Stimulated activated naive CD8-positive, alpha-beta T cell treated with anti-CD3 and anti-CD28 coated beads, Interleukin-15, Interleukin-2, amounts not matched to agents 100 U/mL and 50 U/mL, for 24 hours (primary cell): ENCODE data around the gene CHRNG.

ENCODE experiments used
- ATAC-seq: fragments of 150-1000 bp; cut with Tn5 transposase; one replicate; pipeline ENCODE4 v1.10.0; 2021
- DNase-seq: peaks from one replicate; pipeline ENCODE4 v3.0.0; 2021

CHRNG gene

GRCh38 chr2:232539298-232540231 is at the start of gene CHRNG:
CHRNG (plus strand) TSS chr2:232539692; CDS start chr2:232539748, 56 bp downstream.
- ATAC-seq (no peak), DNase-seq (no peak)

- DNase-seq (no peak), ATAC-seq (no peak)
These were observed 49.0 kb upstream of the CHRNG start for GRCh38 chr2:232490221-232491138.

GRCh38 chr2:232491139-232491780 is 48.2 kb upstream of the CHRNG start:
- ATAC-seq (no peak), DNase-seq (no peak)

GRCh38 chr2:232492236-232492848 is 47.1 kb upstream of the CHRNG start:
- ATAC-seq (no peak), DNase-seq (no peak)

- DNase-seq: no peak
- ATAC-seq: no peak
These were observed 46.4 kb upstream of the CHRNG start for GRCh38 chr2:232492963-232493700.

GRCh38 chr2:232493701-232494474 is 45.6 kb upstream of the CHRNG start:
- DNase-seq: no peak
- no peak for ATAC-seq

GRCh38 chr2:232494542-232494941 is 45.0 kb upstream of the CHRNG start:
- no peak for ATAC-seq

GRCh38 chr2:232495292-232495691 is 44.2 kb upstream of the CHRNG start:
- no peak for ATAC-seq

More at GRCh38 chr2:232494542-232494941, 45.0 kb upstream of the CHRNG start:
- no peak for DNase-seq

GRCh38 chr2:232496501-232497270 is 42.8 kb upstream of the CHRNG start:
- no peak for ATAC-seq
- no peak for DNase-seq

More at GRCh38 chr2:232495292-232495691, 44.2 kb upstream of the CHRNG start:
- no peak for DNase-seq

- ATAC-seq: no peak
These were observed 42.1 kb upstream of the CHRNG start for GRCh38 chr2:232497348-232497747.

GRCh38 chr2:232498452-232498851 is 41.0 kb upstream of the CHRNG start:
- no peak for DNase-seq
- no peak for ATAC-seq

More at GRCh38 chr2:232497348-232497747, 42.1 kb upstream of the CHRNG start:
- DNase-seq: no peak

GRCh38 chr2:232501331-232501771 is 38.1 kb upstream of the CHRNG start:
- ATAC-seq (no peak), DNase-seq (no peak)

GRCh38 chr2:232501794-232502390 is 37.6 kb upstream of the CHRNG start:
- DNase-seq (no peak), ATAC-seq (no peak)

- DNase-seq: no peak
- peak; percentile 15 for ATAC-seq
These were observed 37.0 kb upstream of the CHRNG start for GRCh38 chr2:232502511-232502910.

- ATAC-seq: peak; percentile 34
- DNase-seq: peak; percentile 50
These were observed 36.3 kb upstream of the CHRNG start for GRCh38 chr2:232502911-232503808.

- no peak for DNase-seq
- no peak for ATAC-seq
These were observed 35.6 kb upstream of the CHRNG start for GRCh38 chr2:232503809-232504323.

GRCh38 chr2:232504438-232504837 is 35.1 kb upstream of the CHRNG start:
- ATAC-seq (no peak), DNase-seq (no peak)

GRCh38 chr2:232505856-232506255 is 33.6 kb upstream of the CHRNG start:
- DNase-seq (no peak), ATAC-seq (no peak)
